K562 (cell line): ENCODE measurements around the gene RNF138. TPM values are rescaled to one million over a fixed set of nuclear protein-coding genes. Genes with fewer than 3 reads are reported as not detected.

Source experiments
- DIDO1 ChIP-seq: fragments of 450-650 bp; IDR thresholded peaks from 2 replicates; pipeline ENCODE4 v1.6.1; 2016; ENCODE audit warnings: low read depth, missing biosample characterization, missing genetic modification characterization
- MAX ChIP-seq: sonication (generic); formaldehyde crosslinking; IDR thresholded peaks from 2 replicates; pipeline ENCODE4 v1.9.0; 2022; ENCODE audit warnings: mild to moderate bottlenecking, missing genetic modification reagents
- MTF1 ChIP-seq: fragments of 250-450 bp; sonication (Bioruptor Pico); IDR thresholded peaks from 2 replicates; pipeline ENCODE4 v1.9.0; 2021; ENCODE audit warnings: moderate library complexity, mild to moderate bottlenecking, inconsistent platforms, borderline replicate concordance
- NCOA6 ChIP-seq: fragments of 450-650 bp; IDR thresholded peaks from 2 replicates; pipeline ENCODE4 v1.6.1; 2017; ENCODE audit warnings: mild to moderate bottlenecking
- SIN3A ChIP-seq, 2 experiments: fragments of 150-350 bp in 1 of 2; IDR thresholded peaks; 2 replicates each; pipeline ENCODE4 v1.6.1; 2011 to 2016; ENCODE audit warnings: borderline replicate concordance in 2 of 2, low read depth in 2 of 2, low read length in 2 of 2, mild to moderate bottlenecking in 2 of 2, moderate library complexity in 2 of 2; ENCODE audit not compliant: control insufficient read depth in 1 of 2
- SLC30A9 ChIP-seq: fragments of 250-450 bp; sonication (Bioruptor Pico); IDR thresholded peaks from 2 replicates; pipeline ENCODE4 v1.8.0; 2022; ENCODE audit warnings: mild to moderate bottlenecking, moderate library complexity
- SREBF1 ChIP-seq: fragments of 150-350 bp; IDR thresholded peaks from 2 replicates; pipeline ENCODE4 v1.6.1; 2014; ENCODE audit warnings: antibody characterized with exemption, low read depth, low read length, borderline replicate concordance
- SRSF9 ChIP-seq: fragments of 200-400 bp; formaldehyde crosslinking; IDR thresholded peaks from 2 replicates; pipeline ENCODE4 v1.6.1; 2017; ENCODE audit warnings: low read depth, low read length, borderline replicate concordance
- TFAM ChIP-seq: fragments of 250-450 bp; sonication (Bioruptor Pico); conservative IDR thresholded peaks from 2 replicates; pipeline ENCODE4 v1.5.0; 2021; ENCODE audit warnings: mild to moderate bottlenecking, moderate library complexity
- ZNF121 ChIP-seq: sonication (generic); formaldehyde crosslinking; conservative IDR thresholded peaks from 2 replicates; pipeline ENCODE4 v1.8.0; 2022; ENCODE audit warnings: missing genetic modification reagents
- ZNF165 ChIP-seq: fragments of 250-450 bp; sonication (Bioruptor Pico); IDR thresholded peaks from 2 replicates; pipeline ENCODE4 v1.4.0; 2020; ENCODE audit warnings: borderline replicate concordance
- ZNF398 ChIP-seq: fragments of 250-450 bp; sonication (Bioruptor Pico); IDR thresholded peaks from 2 replicates; pipeline ENCODE4 v1.8.0; 2021; ENCODE audit warnings: moderate library complexity, mild to moderate bottlenecking, inconsistent platforms
- ZNF609 ChIP-seq: sonication (generic); formaldehyde crosslinking; IDR thresholded peaks from 2 replicates; pipeline ENCODE4 v1.8.1; 2023; ENCODE audit warnings: missing genetic modification reagents, mild to moderate bottlenecking, borderline replicate concordance
- polyA plus RNA-seq, 8 experiments: library from polyadenylated mRNA; depleted of rRNA in 4 of 8; stranded (reverse) in 5 of 8; unstranded in 3 of 8; fragments of >200 nt; fragmentation: Nextera tagmentation in 2 of 8; fragmentation: Illumina TruSeq in 1 of 8; extraction: Ambion mirVana in 2 of 8; extraction: Trizol in 1 of 8; gene quantifications; 2 replicates each; pipeline versions ENCODE4 v1.2.1 to v1.2.3, GENCODE V29; 2011 to 2014; ENCODE audit warnings: inconsistent platforms in 1 of 8, missing spikeins in 1 of 8
- total RNA-seq, 7 experiments: library from RNA; depleted of rRNA in 6 of 7; stranded (reverse); fragments of >200 nt in 6 of 7; fragmentation: Illumina TruSeq in 2 of 7; extraction: Trizol in 2 of 7; gene quantifications; 2 replicates each; pipeline versions ENCODE4 v1.2.1 to v1.2.3, GENCODE V29; 2011 to 2021; ENCODE audit warnings: low replicate concordance in 1 of 7

Gene RNF138
- total and polyA plus RNA-seq, 9 of the 15 experiments (the other 6 are each of a cell fraction or from before 2014, with no cell fraction given): 47.6 to 100 (median 62.5) TPM

- TF ChIP-seq ZNF609: no peak
- no peak for TF ChIP-seq TFAM
- TF ChIP-seq ZNF165 (CRISPR knock-in tag): no peak
- TF ChIP-seq ZNF121 (CRISPR knock-in tag): no peak
- TF ChIP-seq DIDO1 (tag): no peak
- no peak for TF ChIP-seq MTF1 (CRISPR knock-in tag)
- no peak for TF ChIP-seq SLC30A9
- TF ChIP-seq SRSF9: no peak
- TF ChIP-seq SREBF1: no peak
- no peak for TF ChIP-seq NCOA6
- no peak for TF ChIP-seq MAX (CRISPR knock-in tag)
- no peak for TF ChIP-seq SIN3A (IDR thresholded peaks at IDR 0.05; ENCODE audit: borderline replicate concordance in 2 of 2, control insufficient read depth in 1 of 2, low read depth in 2 of 2, low read length in 2 of 2)
- TF ChIP-seq ZNF398: no peak
Observed at GRCh38 chr18:32083781-32084180, 7.9 kb upstream of the RNF138 start (continued).
